Keratinocyte (primary cell): Measurements from ENCODE around the gene TRPV2. TPM values are rescaled to one million over a fixed set of nuclear protein-coding genes. Genes with fewer than 3 reads are reported as not detected.

Experiments
- DNase-seq: peaks from one replicate; pipeline ENCODE4 v3.0.0-alpha.2; 2011; ENCODE audit warnings: low read depth, missing footprints, low spot score
- FAIRE-seq: peaks from 2 replicates; lab custom pipeline; 2011; peaks lifted over from hg19 to GRCh38; lab: Jason Lieb, UNC
- H2AFZ ChIP-seq: 2 replicates; pipeline ENCODE4 v1.6.0; 2012; ENCODE audit warnings: low read length, control low read depth, inconsistent platforms; ENCODE audit not compliant: control insufficient read depth
- H3K27ac ChIP-seq: 2 replicates; pipeline ENCODE4 v1.5.1; 2011; ENCODE audit warnings: low read length; ENCODE audit not compliant: control insufficient read depth, insufficient read depth
- H3K27me3 ChIP-seq: 3 replicates; pipeline ENCODE4 v1.6.0; 2011; ENCODE audit warnings: low read length; ENCODE audit not compliant: control insufficient read depth, insufficient read depth; ENCODE audit errors: extremely low read depth
- H3K36me3 ChIP-seq, 2 experiments: 2 replicates in 1 of 2; 3 replicates in 1 of 2; pipeline ENCODE4 v1.5.1; 2011; ENCODE audit warnings: low read length in 2 of 2, mild to moderate bottlenecking in 1 of 2; ENCODE audit not compliant: control insufficient read depth in 2 of 2, insufficient read depth in 2 of 2; ENCODE audit errors: extremely low read depth in 1 of 2
- H3K4me1 ChIP-seq: 3 replicates; pipeline ENCODE4 v1.5.1; 2011; ENCODE audit warnings: low read length; ENCODE audit not compliant: control insufficient read depth, insufficient read depth; ENCODE audit errors: extremely low read depth
- H3K4me2 ChIP-seq: 3 replicates; pipeline ENCODE4 v1.6.0; 2011; ENCODE audit warnings: low read depth, low read length; ENCODE audit not compliant: control insufficient read depth, insufficient read depth; ENCODE audit errors: extremely low read depth
- H3K4me3 ChIP-seq, 3 experiments: fragments of 200-600 bp in 1 of 3; sonication (generic) in 1 of 3; 2 replicates in 2 of 3; 3 replicates in 1 of 3; pipeline ENCODE4 v1.5.1; 2011 to 2016; ENCODE audit warnings: low read length in 3 of 3, mild to moderate bottlenecking in 3 of 3, control low read depth in 2 of 3, inconsistent platforms in 1 of 3, low read depth in 1 of 3, mixed read lengths in 1 of 3, mixed run types in 1 of 3, moderate library complexity in 1 of 3; ENCODE audit not compliant: control insufficient read depth in 2 of 3, insufficient read depth in 2 of 3; ENCODE audit errors: extremely low read depth in 1 of 3
- H3K79me2 ChIP-seq: 2 replicates; pipeline ENCODE4 v1.6.0; 2012; ENCODE audit warnings: low read length; ENCODE audit not compliant: control insufficient read depth, insufficient read depth
- H3K9ac ChIP-seq: 3 replicates; pipeline ENCODE4 v1.6.0; 2011; ENCODE audit warnings: low read length; ENCODE audit not compliant: control insufficient read depth, insufficient read depth; ENCODE audit errors: extremely low read depth
- H3K9me1 ChIP-seq: 3 replicates; pipeline ENCODE4 v1.6.0; 2011; ENCODE audit warnings: low read length; ENCODE audit not compliant: control insufficient read depth, insufficient read depth; ENCODE audit errors: extremely low read depth
- H3K9me3 ChIP-seq: 2 replicates; pipeline ENCODE4 v1.5.1; 2012; ENCODE audit warnings: low read depth, low read length; ENCODE audit not compliant: control insufficient read depth
- H4K20me1 ChIP-seq: 3 replicates; pipeline ENCODE4 v1.6.0; 2011; ENCODE audit warnings: low read length; ENCODE audit not compliant: control insufficient read depth, insufficient read depth; ENCODE audit errors: extremely low read depth
- EZH2 ChIP-seq: IDR thresholded peaks from one replicate; pipeline ENCODE4 v1.6.1; 2012; ENCODE audit warnings: inconsistent platforms, mild to moderate bottlenecking, low read length, moderate library complexity
- dilution Hi-C: fragments of 300-500 bp; cut with MboI; formaldehyde crosslinking; loops from one replicate; pipeline ENCODE4 v1.7.0; 2020; ENCODE audit warnings: low sequenced_read_pairs; ENCODE audit not compliant: extremely low pct_ligation_motif_present
- polyA plus RNA-seq, 5 experiments: library from polyadenylated mRNA; depleted of rRNA in 3 of 5; stranded (reverse) in 3 of 5; stranded (forward) in 1 of 5; unstranded in 1 of 5; fragments of >200 nt; gene quantifications; 1 replicate in 1 of 5; 2 replicates in 3 of 5; 3 replicates in 1 of 5; pipeline versions ENCODE4 v1.2.1 to v1.2.3, GENCODE V29; 2011 to 2012; ENCODE audit warnings: missing spikeins in 2 of 5, low read depth in 1 of 5, low replicate concordance in 1 of 5
- TF ChIP-seq, protein P1 (sequence below), 3 experiments: IDR thresholded peaks in 1 of 3; conservative IDR thresholded peaks in 1 of 3; optimal IDR thresholded peaks in 1 of 3; 2 replicates in 2 of 3; 3 replicates in 1 of 3; pipeline versions ENCODE3 to v1.5.1; 2011; ENCODE audit warnings: low read length in 3 of 3, mild to moderate bottlenecking in 3 of 3, moderate library complexity in 2 of 3, control low read depth in 1 of 3, inconsistent platforms in 1 of 3; ENCODE audit not compliant: insufficient read depth in 2 of 3; ENCODE audit errors: extremely low read depth in 1 of 3

TRPV2 gene
- polyA plus RNA-seq, 1 donor (not counting 4 experiments of a cell fraction or from before 2014, with no cell fraction given): 0.09 TPM

DNA sequence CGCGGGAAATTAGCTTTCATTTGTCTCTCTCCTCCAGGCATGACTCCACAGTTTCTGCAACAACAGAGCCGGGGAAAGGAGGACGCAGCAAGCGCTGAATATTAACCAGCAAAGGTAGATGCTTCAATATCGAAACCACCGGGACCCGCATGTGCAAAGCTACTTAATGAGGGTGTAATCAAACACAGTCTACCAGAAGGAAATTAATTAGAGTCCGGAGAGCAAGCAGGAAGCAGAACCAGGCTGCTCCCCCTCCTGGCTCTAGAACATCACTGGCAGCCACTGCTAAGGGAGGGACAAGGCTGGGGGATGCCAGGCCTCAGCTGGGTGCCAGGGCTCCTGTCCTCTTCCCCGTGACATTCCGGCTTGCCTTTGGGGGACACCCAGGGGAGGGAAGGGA, 54.9 kb downstream of the TRPV2 start:
- no peaks in the 10 kb centered on the region for H3K9me1 ChIP-seq
- H3K36me3 ChIP-seq: no peaks in the 10 kb centered on the region
- no peak overlapping the region for H3K9ac ChIP-seq
- no peak overlapping the region for H3K4me3 ChIP-seq
- FAIRE-seq: no peak
- dilution Hi-C loops: no loop called here
- H3K27me3 ChIP-seq: peaks cover 9% of the 10 kb centered on the region
- no peaks in the 10 kb centered on the region for H4K20me1 ChIP-seq
- no peak overlapping the region for H3K4me2 ChIP-seq
- no peaks in the 10 kb centered on the region for H3K79me2 ChIP-seq
- no peak for DNase-seq
- H2AFZ ChIP-seq: no peak overlapping the region
- no peaks in the 10 kb centered on the region for H3K4me1 ChIP-seq
- no peaks in the 10 kb centered on the region for H3K9me3 ChIP-seq
- H3K27ac ChIP-seq: no peak overlapping the region
- no peak for TF ChIP-seq EZH2
- TF ChIP-seq, protein P1, sequence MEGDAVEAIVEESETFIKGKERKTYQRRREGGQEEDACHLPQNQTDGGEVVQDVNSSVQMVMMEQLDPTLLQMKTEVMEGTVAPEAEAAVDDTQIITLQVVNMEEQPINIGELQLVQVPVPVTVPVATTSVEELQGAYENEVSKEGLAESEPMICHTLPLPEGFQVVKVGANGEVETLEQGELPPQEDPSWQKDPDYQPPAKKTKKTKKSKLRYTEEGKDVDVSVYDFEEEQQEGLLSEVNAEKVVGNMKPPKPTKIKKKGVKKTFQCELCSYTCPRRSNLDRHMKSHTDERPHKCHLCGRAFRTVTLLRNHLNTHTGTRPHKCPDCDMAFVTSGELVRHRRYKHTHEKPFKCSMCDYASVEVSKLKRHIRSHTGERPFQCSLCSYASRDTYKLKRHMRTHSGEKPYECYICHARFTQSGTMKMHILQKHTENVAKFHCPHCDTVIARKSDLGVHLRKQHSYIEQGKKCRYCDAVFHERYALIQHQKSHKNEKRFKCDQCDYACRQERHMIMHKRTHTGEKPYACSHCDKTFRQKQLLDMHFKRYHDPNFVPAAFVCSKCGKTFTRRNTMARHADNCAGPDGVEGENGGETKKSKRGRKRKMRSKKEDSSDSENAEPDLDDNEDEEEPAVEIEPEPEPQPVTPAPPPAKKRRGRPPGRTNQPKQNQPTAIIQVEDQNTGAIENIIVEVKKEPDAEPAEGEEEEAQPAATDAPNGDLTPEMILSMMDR (optimal IDR thresholded peaks at IDR 0.05 in 1 of 3, IDR thresholded peaks at IDR 0.05 in 1 of 3, conservative IDR thresholded peaks at IDR 0.05 in 1 of 3; ENCODE audit: extremely low read depth in 1 of 3, insufficient read depth in 2 of 3, low read length in 3 of 3): no peak

DNA sequence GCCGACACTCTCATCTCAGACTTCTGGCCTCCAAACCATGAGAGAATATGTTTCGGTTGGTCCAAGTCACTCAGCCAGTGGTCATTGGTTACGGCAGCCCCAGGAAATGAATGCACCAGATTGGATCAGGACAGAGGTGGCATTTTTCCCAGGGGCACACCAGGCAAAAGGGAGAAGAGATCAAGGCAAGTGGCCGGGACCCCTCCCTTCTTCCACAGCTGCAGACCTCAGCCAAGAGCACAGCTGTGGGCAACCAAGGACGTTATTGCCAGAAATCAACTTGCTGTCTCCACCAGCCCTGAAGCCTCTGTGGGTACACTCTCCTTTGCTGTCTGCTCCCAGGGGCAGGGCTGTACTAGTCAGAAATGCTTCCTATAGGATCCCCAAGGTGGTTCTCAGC, 55.9 kb downstream of the TRPV2 start:
- Histone ChIP-seq H3K9me3 (no peaks in the 10 kb centered on the region), H3K4me1 (no peaks in the 10 kb centered on the region), H3K79me2 (no peaks in the 10 kb centered on the region), H3K4me2 (no peak overlapping the region), H2AFZ (no peak overlapping the region), H3K9me1 (no peaks in the 10 kb centered on the region), H3K27me3 (peaks cover 9% of the 10 kb centered on the region), H3K4me3 (no peak overlapping the region), H3K27ac (no peak overlapping the region), H4K20me1 (no peaks in the 10 kb centered on the region), H3K9ac (no peak overlapping the region), H3K36me3 (no peaks in the 10 kb centered on the region)
- DNase-seq (no peak), FAIRE-seq (no peak)
- TF ChIP-seq EZH2: no peak
- TF ChIP-seq, protein P1 (optimal IDR thresholded peaks at IDR 0.05 in 1 of 3, IDR thresholded peaks at IDR 0.05 in 1 of 3, conservative IDR thresholded peaks at IDR 0.05 in 1 of 3; ENCODE audit: extremely low read depth in 1 of 3, insufficient read depth in 2 of 3, low read length in 3 of 3): no peak
- dilution Hi-C loops: no loop called here
